ENCODE measurements around the gene JTB.
A peak's percentile ranks its signal among the peaks of the same experiment; 100 is the strongest.

The JTB gene

DNA sequence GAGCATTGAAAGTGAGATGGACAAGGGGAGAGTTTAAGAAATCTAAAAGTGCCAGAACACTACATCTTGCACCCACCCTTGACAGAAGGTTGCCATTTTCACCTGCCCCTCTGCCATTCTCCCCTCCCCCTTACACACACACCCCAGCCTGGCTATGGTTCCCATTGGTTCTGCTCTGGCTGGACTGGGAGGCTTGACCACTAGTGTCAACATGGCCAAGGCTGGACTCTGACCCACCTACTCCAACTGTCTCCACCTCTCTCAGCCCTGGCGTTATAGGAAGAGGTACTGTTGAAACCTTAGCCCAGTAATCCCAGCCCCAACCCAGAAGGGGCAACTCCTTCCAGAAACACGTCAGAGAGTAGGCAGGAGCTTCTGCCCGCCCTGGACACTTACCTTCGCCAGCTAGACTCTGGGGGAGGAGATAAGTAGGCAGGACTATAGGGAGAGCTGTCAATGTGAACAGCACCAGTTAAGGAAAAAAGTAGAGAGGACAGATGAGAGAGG lies 23.6 kb downstream of the JTB start:
- no peak for DNase-seq

DNA sequence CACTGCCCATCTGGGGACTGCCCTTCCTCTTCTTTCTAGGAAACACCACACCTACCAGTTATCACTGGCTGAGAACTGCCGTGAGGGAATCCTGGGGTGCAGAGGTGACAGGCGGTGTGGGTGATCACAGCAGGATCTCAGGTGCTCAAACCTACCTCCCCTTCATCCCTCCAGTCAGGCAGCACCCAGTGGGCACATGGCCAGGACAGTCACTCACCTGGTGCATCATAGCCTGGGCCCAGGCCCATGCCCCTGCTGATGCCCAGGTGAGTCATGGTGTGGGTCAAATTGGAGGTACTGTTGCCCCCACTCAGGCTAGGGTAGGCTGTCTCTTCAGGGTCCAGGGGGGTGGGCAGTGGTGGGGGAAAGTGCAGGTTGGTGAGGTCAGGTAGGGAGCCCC lies 25.7 kb downstream of the JTB start:
- no peak for DNase-seq

DNA sequence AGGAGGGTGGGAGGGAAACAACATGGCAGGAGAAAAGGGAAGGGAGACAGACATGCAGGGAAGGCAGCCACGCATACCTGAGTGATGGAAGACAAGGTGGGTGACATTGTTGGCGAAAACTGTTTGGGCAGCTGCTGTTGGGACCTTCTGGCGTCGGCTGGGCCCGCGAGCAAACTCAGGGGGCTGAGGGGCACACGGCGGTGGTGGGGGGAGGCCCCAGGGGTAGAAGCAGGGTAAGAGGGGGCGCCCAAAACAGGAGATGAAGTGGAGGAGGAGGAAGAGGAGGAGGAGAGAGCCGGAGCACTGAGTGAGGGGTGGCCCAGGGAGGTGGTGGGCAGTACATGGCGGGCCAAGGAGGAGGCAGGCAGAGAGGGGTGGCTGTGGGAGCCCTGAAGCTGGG lies 26.3 kb downstream of the JTB start:
- DNase-seq = no peak

DNA sequence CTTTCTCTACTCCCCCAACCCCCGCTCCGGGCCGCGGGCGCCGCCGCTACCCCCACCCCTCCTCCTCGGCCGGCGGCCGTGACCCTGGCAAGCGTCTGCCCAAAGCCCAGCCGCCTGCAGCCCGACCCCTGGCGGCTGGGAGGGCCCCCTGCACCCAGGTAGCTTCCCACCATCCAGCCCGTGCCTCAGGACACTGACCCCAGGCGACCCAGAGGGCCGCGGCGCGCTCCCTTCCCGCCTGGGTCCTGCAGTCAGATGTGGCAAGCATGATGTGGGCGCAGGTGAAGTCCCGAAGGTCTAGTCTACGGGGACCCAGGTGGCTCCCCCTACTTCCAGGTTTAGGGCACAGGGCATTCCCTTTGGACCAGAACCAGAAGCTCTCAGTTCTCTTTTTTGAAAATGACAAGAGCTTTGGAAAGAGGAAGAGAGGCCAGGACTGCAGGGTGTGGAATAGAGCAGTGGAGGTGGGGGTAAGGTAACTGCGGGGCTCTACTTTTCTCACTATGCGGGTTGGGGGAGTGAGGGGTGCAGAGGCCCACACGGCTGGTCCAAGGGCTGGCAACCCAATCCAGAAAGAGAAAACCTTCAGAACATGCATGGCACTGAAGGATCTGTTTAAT lies 30.7 kb downstream of the JTB start, which contains the start of gene DENND4B:
TSS of gene DENND4B (minus strand) at position 97 of the 620 bp plus-strand sequence. CDS start 2,344 bp downstream, outside the sequence.
- DNase-seq = peak; percentile 63

DNA sequence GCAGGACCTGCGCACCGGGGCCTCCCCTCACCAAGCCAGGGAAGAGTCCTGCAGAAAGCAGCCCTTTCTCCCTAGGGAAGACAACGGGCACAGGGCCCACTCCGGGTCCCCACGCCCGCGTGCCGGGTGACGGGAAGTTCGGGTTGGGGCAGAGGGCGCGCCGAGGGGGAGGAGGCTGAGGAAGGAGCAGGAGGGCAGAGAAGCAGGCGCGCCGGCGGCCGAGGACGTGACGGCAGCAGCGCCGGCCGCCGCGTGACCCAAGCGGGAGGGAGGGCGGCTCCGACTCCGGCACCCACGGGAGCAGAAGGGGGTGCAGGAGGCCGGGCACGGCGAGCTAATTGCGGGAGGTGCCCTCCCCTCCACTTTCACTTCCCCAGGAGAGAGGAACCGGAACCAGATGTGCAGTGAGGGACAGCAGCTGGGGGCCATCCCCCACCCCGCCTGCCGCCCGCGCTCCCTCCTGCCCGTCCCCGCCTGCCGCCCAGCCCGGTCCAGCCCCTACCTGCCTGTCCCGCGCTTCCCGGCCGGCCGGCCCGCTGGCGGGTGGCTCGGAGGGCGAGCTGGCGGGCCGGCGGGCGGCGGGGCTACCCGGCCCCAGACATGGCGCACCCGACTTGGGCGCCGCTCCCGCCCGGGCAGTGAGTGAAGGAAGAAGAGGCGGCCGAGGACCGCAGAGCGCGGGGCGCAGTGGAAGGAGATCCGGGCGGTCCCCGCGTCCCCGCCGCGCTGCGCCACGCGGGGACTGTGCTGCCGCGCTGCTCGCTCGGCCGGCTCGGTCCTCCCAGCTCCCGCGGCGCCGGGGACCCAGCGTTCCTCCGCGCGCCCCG lies 31.5 kb downstream of the JTB start:
- no peak for DNase-seq

DNA sequence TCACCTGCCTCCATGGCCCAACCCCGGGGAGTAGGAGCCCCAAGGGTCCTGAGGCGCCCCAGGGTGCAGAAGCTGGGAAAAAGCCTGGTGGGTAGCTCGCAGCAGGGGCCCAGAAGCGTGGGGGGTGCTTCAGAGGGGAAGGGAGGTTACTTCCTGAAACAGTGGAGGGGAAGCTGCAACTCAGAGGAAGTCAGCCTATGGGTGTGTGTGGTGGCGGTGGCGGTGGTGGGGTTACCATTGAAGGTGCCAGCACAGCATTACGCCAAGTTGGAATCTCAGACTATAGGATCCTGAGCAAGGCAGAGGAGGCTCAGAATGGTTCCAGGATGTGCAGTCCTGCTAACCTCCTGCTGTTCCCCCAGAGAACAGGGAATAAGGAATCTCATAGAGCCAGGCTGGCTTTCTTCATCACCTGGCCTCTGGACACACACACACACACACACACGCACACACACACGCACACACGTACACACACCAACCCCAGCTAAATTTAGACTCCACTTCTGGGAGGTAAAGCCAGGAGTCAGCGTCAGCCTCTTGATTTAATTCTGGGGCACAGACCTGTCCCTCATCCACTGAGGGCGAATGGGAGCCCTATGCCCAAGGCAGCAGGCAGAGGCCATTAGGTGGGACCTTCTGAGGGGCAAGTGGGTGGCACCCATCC lies 32.2 kb downstream of the JTB start:
- no peak for DNase-seq

DNA sequence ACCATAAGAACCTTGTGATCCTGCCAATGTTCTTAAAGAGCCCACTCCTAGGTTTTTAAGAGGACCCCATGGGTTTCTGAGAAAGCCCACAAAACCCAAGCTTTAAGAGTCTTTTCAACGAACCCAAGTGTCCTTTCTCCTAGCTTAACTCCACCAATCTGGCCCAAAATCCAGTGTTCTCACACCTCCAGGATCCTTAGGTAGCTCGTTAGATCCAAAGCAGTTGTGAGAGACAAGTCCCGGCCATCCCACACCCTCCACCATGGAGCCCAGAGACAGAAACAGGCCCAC lies 32.7 kb downstream of the JTB start:
- no peak for DNase-seq

DNA sequence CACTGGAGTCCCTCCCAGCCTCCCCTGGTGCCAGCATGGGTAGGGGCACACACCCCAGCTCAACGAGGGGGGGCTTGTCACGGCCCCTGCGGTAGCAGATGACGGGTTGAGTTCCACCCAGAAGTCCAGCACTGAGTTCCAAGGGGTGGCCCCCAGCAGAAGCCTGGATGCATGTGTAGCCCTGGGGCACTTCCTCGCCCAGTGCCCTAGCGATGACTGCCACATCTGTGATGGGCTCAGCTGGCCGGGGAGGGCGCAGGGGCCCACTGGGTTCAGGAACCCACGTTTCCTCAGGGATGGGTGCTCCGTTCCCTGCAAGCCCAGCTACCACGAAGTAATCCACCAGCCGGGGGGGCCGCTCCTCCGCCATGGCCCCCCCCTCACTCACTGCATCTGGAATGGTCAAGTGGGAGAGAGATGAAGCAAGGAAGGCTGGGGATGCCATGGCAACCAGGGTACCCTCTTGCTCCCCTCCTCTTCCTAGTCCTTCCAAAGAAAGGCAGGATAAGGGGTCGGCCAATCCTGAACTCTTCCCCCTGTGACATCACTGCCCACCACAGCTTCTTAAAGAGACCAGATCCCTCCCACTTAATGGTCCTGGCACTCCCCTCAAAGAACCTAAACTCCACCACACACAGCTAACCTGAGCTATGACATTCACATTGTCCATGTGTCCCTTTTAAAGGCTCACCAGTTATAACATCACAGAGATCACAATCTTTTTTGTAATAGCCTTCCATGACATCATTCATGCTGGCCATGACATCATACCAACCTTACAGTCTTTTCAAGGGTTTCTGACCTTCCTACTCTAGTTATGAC lies 33.3 kb downstream of the JTB start:
- DNase-seq = no peak

DNA sequence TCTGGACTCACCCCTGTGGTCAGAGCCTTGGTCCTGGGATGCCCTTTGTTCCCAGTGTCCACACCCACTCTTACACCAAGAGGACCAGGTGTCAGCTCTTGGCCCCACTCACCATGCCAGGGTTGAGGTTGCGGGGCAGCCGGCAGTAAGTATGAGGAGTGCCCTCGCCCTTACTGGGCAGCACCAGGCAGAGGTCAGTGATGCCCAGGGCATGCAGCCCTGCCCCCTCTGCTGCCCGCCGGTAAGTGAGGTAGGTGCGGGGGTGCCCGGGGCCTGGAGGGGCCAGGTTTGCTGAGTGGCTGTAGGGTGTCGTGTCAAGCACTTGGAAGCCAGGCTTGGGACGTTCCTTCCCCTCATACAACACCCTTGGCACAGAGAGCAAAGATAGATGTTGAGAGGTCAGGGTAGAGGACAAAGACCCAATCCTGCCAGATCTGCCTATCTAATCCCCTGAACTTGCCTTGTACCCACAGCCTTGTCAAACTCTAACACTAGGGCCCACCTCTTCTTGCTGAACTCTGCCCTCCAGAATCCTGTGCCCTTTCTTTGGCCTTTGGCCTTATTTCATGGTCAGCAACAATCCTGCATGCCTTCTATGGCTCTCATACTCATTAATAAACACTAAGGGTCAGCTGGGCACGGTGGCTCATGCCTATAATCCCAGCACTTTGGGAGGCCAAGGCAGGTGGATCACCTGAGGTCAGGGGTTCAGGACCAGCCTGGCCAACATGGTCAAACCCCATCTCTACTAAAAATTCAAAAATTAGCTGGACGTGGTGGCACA lies 34.5 kb downstream of the JTB start:
- DNase-seq = no peak

DNA sequence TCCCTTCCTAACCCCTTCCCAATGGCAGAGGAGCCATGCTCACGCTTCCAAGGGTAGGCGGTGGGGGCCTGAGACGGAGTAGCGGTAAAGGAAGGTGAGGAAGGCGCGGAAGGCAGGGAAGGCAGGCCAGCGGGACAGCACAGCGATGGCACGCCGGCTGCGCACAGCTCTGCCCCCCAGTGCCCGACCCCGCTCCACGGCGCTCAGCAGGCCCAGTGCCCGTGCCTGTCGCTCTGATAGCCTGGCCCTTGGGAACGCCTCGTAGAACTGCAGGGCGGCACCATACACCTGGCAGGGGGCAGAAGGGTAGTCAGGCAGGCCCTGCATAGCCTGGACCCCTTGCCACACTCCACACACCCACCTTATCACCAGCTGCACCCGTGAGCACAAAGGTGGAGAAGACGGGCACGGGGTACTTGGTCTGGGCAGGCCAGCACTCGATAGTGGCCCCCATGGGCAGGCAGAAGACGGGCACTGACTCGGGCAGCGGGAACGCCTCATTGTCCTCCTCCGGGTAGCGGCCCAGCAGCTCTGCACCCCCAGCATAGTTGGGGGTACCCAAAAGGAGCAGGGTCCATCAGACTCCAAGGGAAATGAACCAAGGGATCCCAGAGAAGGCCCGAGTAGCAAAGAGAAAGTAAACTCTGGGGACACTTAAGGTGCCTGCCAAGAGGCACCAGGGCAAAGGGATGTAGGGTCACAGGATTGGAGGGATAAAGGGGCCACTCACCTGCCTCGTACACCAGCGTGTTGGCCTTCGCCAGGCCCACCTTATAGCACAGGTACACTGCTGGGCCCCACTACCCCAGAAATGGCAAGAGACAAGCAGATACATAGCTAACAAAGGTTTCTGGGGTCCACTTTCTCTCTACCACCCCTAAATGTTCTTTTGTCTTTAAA lies 35.4 kb downstream of the JTB start:
- DNase-seq = no peak

DNA sequence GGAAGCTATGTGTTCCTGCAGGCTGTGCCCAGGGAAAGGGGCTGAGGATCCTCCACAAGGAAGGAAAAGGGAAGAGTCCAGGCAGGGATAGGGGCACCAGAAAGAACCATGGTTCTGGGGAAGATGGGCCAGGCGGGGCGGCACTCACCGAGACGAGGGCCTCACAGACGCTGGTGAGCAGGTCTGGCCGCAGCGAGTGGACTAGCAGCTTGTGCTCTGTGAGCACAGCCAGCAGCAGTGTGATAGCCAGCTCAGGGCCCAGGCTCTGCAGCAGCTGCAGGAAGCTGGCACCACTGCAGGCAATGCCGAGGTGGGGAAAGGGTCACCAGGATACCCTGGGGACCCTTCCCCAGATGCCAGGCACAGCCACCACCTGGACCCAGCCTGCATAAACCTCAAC lies 36.7 kb downstream of the JTB start:
- no peak for DNase-seq

DNA sequence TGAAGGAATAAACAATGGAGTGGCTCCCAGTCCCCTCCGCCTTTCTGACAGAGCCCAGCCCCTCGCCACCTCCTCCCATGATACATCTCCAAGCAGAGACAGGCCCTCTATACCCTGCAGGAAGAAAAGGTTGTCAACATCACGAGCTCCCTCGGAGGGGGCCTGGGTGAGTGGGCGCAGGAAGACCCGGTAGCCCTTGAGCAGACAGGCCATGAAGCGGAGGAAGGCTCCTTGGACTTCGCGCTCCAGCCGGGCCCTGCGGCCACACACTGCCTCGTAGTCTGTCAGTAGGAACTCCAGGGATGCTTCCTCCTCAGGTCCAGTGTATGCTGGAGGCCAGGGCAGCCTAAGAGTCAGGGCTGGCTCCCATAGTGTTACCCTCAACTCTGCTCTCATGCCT lies 38.0 kb downstream of the JTB start:
- no peak for DNase-seq

DNA sequence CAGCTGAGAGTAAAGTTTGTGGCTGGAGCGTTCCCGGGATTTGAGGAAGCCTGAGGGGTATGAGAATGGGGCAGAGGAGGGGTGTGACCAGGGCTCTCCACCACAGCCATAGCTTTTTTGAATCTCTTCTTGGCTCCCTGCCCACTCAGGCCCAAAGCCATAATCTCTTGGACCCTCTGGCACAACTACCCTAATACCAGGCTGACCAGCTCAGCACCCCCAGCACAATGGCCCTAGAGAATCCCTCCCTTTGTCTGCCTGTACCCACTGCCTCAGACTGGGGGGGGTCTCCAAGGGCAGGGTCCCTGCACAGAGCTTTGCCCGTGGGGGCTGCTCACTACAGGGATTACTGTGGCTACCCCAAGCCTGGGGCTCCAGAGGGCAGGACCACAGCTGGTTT lies 38.5 kb downstream of the JTB start:
- no peak for DNase-seq

DNA sequence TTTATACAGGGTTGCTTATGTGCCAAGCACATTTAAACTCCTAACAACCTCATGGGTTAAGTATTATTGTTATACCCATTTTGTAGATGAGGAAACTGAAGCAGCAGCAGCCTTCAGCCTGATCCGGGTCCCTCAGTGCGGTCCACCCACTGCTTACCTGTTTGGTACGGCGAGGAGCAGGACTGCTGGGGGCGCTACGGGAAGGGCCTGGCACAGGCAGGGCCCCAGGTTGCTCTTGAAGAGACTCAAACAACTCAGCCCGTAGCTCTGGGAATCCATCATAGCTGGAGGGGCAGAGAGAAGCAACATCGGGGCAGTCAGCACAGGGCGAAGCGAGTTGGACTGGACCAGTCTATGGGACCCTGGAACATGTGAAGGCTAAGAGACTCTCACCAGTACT lies 40.1 kb downstream of the JTB start:
- no peak for DNase-seq

DNA sequence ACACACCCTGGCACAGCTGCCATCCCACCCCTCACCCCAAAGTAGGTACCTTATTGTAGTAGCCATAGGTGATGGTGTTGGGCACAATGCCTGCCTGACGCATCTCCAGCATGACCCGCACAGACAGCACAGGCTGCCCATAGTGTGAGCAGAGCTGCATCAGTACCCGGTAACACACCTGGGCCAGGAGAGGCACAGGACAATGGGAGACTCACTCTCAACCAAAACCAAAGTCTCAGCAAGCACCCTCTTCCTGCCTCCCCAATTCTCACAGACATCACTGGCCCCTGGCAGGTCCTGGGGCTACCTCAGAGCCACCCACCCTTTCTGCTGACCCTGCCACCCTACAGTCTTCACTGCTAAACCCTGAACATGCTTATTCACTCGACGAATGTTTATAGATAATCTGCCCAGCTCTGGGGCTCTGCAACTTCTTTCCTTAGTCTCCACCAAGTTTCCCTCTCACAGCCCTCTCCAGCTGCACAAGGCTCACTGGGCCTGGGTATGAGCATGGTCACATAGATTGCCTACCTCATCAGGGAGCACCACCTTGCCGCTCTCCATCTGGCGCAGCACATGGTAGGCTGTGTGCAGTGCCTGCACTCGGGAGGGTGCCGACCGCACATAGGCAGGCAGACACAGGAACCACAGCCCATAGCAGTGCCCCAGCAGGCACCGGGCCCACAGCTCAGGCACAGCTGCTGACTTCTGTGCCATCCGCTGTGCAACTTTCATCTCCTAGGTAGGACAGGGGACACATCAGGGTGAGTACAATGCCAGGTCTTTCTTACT lies 41.3 kb downstream of the JTB start:
- DNase-seq = no peak

DNA sequence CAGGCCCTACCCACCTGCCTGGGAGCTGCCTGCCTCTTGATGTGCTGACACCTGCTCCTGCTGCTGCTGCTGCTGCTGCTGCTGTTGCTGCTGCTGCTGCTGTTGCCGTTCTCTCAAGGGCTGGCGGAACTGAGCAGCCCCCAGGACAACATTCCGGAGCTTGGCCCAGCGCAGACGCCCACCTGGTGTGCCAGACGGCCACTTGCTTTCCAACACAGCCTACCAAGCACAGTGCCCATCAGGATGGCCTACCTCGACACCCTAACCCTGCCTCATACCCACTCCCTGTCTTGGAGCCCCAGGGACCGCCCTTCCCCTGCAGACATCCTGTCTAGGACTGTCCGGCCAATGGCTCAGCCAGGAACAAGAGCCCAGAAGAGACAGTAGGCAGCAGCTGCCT lies 42.7 kb downstream of the JTB start:
- DNase-seq = no peak

DNA sequence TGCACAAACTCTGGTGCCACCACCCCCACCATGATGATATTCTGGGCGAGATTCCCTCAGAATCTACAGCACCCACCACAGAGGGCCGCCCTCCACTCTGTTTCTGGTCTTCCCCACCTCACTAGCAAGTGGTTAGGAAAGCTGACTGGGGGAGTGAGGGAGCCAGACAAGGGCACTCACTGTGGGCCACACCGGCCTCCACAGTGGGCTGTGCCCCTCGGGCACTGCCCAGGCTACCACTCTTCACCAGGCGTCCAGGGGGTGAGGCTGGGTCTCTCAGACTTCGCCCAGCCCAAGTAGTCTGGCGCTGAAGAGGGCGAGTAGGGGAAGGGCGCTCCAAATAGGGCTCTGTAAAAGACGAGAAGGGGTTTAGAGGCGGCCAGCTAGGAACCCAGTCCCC lies 43.5 kb downstream of the JTB start:
- no peak for DNase-seq

DNA sequence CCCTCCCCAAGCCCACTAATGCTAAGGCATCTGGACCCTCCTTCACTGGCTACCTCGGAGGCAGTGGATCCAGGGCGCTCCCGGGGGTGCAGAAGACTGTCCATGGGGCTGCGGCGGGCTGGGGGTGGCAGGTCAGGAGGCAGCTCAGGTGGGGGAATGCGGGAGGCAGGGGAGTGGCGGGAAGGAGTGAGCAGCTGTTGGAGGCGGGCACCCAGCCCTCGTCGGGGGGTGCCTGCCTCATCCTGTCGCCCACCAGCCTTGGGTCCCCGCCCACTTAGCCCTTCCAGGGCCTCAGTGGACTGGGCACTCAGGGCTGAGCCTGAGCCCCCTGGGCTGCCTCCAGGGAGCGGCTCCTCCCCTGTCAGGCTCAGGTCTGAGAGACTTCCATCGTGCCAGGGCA lies 44.0 kb downstream of the JTB start:
- no peak for DNase-seq

DNA sequence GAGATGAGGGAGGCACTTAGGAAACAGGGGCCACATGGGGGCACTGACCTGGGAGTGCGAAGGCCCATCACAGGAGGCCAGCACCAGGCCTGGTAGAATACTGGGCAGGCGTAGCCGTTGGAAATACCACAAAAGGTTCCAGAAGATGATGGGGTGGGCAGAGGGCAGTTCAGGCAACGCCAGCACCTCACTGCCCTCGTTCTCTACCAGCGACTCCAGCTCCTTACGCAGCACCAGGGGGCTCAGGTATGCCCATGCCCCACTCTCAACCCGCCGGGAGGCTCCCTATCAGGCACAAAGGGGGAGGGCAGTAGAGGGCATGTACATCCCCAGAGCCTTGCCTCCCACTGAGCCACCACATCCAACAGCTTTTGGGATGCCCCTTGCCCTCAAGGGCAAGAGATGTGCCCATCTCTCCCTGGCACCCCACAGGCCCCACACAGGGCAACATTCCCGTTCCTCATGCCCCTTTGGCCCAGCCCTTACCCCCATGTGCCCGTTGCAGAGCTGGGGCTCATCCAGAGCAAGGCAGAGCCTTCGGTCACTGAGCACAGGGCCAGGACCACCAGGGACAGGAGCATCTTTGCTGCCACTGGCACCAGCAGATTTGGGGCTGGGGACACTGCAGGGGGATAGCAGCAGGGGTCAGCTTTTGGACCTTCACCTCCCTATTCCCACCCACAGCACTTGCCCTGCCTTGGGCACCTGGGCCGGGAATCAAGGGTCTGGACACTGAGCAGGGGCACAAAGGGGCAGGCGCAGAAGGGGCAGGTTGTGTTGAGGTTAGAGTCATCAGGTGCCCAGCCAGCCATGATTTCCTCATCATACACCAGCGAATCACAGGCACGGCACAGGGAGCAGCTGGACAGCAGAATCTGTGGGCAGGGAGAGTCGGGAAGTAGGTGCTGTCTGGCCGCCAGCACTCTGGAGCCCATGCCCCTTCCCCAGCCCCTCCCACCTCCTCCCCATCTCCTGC lies 45.0 kb downstream of the JTB start:
- no peak for DNase-seq

Measured in NCI-H1048 (cell line).